EH (cell line): ENCODE measurements around the gene TSPAN17.

Source experiments
- DNase-seq: peaks from one replicate; pipeline ENCODE4 v3.0.0-alpha.2; 2015; ENCODE audit warnings: low read depth

TSPAN17 gene

GRCh38 chr5:176660530-176660859, 13.2 kb downstream of the TSPAN17 start:
- DNase-seq = no peak

- peak; percentile 75 for DNase-seq
Measured at GRCh38 chr5:176660860-176661641, 13.8 kb downstream of the TSPAN17 start.

GRCh38 chr5:176661676-176662075, 14.4 kb downstream of the TSPAN17 start:
- DNase-seq = no peak

GRCh38 chr5:176662371-176663333, 15.4 kb downstream of the TSPAN17 start:
- DNase-seq = no peak

GRCh38 chr5:176663566-176663965, 16.3 kb downstream of the TSPAN17 start:
- no peak for DNase-seq

- DNase-seq = no peak
Measured at GRCh38 chr5:176664479-176664878, 17.2 kb downstream of the TSPAN17 start.

GRCh38 chr5:176664886-176665285, 17.6 kb downstream of the TSPAN17 start:
- DNase-seq = no peak

GRCh38 chr5:176665517-176665916, 18.2 kb downstream of the TSPAN17 start:
- DNase-seq = no peak

GRCh38 chr5:176667637-176668036, 20.4 kb downstream of the TSPAN17 start:
- DNase-seq = no peak

- no peak for DNase-seq
Measured at GRCh38 chr5:176670449-176670848, 23.2 kb downstream of the TSPAN17 start.

- no peak for DNase-seq
Measured at GRCh38 chr5:176671399-176671798, 24.1 kb downstream of the TSPAN17 start.

GRCh38 chr5:176671890-176672747, 24.8 kb downstream of the TSPAN17 start:
- no peak for DNase-seq

- DNase-seq = no peak
Measured at GRCh38 chr5:176673651-176674583, 26.6 kb downstream of the TSPAN17 start.

GRCh38 chr5:176674799-176675198, 27.5 kb downstream of the TSPAN17 start:
- no peak for DNase-seq

GRCh38 chr5:176675676-176676360, 28.5 kb downstream of the TSPAN17 start:
- DNase-seq = peak; percentile 43

GRCh38 chr5:176676361-176676824, 29.1 kb downstream of the TSPAN17 start:
- peak; percentile 74 for DNase-seq

GRCh38 chr5:176677209-176677939, 30.1 kb downstream of the TSPAN17 start:
- no peak for DNase-seq

- DNase-seq = no peak
Measured at GRCh38 chr5:176678584-176678983, 31.3 kb downstream of the TSPAN17 start.

GRCh38 chr5:176679365-176680225, 32.3 kb downstream of the TSPAN17 start:
- no peak for DNase-seq
